GM18505 (cell line): Measurements from ENCODE around the gene FKBP5.
"Not testable (repeated sequence)": the region's sequence is repeated elsewhere in the genome, so short reads cannot be mapped to it uniquely, and the experiment has no call there.

Source experiments
- ATAC-seq: cut with Tn5 transposase; IDR thresholded peaks from one replicate; pipeline ENCODE4 v1.9.1; 2021; ENCODE audit not compliant: unreplicated experiment
- POLR2A ChIP-seq: IDR thresholded peaks from 4 replicates; pipeline ENCODE4 v1.6.1; 2011; ENCODE audit warnings: borderline replicate concordance; ENCODE audit not compliant: insufficient read depth, insufficient read length; ENCODE audit errors: extremely low read depth

The FKBP5 gene

GRCh38 chr6:35581633-35582032, 107.1 kb downstream of the FKBP5 start:
- ATAC-seq: no peak
- no peak for TF ChIP-seq POLR2A

GRCh38 chr6:35580836-35581235, 107.9 kb downstream of the FKBP5 start:
- TF ChIP-seq POLR2A: no peak
- ATAC-seq: no peak

DNA sequence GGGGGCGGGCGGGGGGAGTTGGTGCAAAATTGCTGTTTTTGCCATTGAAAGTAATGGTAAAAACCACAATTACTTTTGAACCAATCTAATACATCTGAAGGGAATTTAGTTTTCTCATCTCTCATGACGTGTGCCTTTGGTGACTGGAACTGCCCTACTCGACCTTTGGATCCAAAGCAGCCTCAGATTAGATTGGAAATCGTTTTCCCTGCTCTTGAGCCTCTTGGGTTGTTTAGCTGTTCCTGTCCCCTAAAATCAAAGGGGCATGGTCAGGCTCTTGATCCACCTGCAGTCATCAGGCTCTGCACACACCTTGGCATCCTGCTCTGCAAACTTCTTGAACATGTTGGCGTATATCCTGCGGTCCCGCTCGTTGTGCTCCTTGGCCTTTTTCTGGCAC, 112.0 kb downstream of the FKBP5 start:
- TF ChIP-seq POLR2A: no peak
- no peak for ATAC-seq

DNA sequence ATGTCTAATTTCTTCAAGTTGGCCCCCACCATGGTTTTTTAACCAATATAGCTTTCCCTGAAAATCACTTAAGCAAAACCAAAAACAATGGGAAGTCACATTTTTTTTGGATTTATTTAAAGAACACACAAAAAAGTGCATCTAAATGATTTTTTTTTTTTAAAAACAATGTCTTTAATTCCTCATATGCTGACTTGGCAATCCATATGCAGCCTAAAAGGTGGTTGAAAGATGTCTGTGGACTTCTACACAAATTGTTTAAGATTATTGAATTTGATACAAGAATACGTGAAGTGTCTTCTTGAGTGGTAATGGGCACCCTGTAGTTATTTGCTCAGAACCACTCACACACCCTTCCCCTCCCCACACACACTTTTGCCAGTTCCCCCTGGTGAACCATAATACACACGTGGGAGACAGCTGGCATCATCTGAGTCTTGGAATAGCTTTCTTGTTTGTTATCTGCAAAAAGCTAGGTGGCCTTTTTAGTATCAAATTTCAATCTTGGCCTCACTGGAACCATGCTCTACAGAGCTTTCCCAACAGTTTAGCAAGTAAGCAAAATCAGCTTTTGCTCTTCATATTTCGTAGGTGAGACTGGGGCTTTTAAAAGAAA, 115.1 kb downstream of the FKBP5 start:
- no peak for ATAC-seq
- TF ChIP-seq POLR2A: no peak

DNA sequence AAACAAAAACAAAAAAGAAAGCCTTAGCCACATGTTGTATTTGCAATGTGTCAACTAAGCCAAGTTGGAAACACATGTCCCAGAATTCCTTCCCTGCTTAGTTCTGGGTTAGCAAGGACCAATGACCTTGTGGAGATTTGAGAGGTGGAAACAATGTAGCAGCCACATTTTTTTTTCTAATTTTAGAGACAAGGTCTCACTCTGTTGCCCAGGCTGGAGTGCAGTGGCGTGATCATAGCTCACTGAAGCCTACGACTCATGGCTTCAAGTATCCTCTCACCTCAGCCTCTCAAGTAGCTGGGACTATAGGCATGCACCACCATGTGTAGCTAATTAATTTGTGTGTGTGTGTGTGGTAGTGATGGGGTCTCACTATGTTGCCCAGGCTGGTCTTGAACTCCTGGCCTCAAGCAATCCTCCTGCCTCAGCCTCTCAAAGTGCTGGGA, 117.8 kb downstream of the FKBP5 start:
- not testable (repeated sequence) for ATAC-seq

GRCh38 chr6:35569011-35569461, 119.7 kb downstream of the FKBP5 start:
- no peak for TF ChIP-seq POLR2A
- ATAC-seq: no peak

DNA sequence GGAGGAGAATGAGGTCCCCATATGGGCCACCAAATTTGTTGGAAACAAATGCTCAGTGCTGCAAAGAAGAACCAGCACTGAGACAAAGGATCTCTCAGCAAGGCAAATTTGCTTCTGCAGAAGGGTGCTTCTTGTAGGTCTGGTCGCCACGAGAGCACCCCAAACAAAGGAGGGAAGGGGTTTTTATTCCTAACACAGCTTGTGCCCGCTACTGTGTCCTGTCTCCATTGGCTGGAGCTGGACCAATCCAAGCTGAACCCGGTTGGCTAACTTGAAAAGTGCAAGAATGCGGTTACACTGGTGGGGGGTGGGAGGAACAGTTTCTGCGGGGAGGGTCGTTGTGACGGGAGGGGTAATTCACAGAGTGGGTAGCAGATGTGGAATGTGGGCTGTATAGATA, 121.9 kb downstream of the FKBP5 start:
- ATAC-seq: no peak
- TF ChIP-seq POLR2A: no peak

- no peak for TF ChIP-seq POLR2A
- ATAC-seq: no peak
These were observed 124.0 kb downstream of the FKBP5 start for GRCh38 chr6:35564733-35565132.

DNA sequence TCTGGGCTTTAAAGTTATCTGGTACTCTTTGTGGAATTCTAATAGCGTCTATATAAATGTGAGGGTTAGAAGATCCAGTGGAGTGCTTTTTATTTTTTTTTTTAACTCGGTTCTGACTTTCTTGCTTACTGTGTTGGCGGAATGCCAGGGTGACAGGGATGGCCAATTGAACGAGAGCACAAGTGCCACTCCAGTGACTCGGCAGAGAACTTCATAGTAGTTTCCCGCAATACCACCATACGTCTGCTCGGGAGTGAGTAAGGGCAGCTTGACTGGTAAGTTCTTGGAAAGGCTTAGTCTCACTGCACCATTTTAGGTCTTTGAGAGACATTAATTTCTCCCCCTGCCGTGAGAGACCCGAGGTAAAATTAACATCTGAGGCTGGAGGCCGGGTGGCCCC, 126.7 kb downstream of the FKBP5 start:
- TF ChIP-seq POLR2A: no peak
- ATAC-seq: no peak

- ATAC-seq: no peak
- no peak for TF ChIP-seq POLR2A
These were observed 127.6 kb downstream of the FKBP5 start for GRCh38 chr6:35561113-35561512.

DNA sequence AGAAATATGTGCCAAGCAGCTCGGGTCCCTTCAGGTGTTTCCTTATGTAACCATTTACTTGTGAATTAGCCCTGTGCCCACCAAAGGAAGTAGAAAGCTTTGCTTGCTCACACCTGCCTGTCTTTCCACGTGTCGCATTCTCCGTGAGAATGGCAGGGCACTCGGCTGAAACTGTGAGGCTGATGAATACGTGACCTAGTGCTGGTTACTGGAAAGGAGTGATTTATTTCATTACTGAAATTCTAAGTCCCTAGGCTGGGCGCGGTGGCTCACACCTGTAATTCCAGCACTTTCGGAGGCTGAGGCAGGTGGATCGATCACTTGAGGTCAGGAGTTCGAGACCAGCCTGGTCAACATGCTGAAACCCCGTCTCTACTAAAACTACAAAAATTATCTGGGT, 130.1 kb downstream of the FKBP5 start:
- no peak for TF ChIP-seq POLR2A
- no peak for ATAC-seq

GRCh38 chr6:35557239-35557638, 131.5 kb downstream of the FKBP5 start:
- no peak for ATAC-seq
- TF ChIP-seq POLR2A: no peak

- no peak for ATAC-seq
- no peak for TF ChIP-seq POLR2A
These were observed 133.9 kb downstream of the FKBP5 start for GRCh38 chr6:35554811-35555210.

- no peak for TF ChIP-seq POLR2A
- no peak for ATAC-seq
These were observed 135.4 kb downstream of the FKBP5 start for GRCh38 chr6:35553315-35553714.
